GM12878 (cell line): ENCODE data around the gene PHF23. TPM values are rescaled to one million over a fixed set of nuclear protein-coding genes. Genes with fewer than 3 reads are reported as not detected.

Experiments used
- BACH1 ChIP-seq: fragments of 450-650 bp; IDR thresholded peaks from 2 replicates; pipeline ENCODE4 v1.6.1; 2017; ENCODE audit warnings: mild to moderate bottlenecking, borderline replicate concordance
- DPF2 ChIP-seq: fragments of 450-650 bp; IDR thresholded peaks from 2 replicates; pipeline ENCODE4 v1.6.1; 2017; ENCODE audit warnings: mild to moderate bottlenecking
- KAT2A ChIP-seq: conservative IDR thresholded peaks from 2 replicates; pipeline ENCODE4 v1.6.1; 2011; ENCODE audit warnings: low read depth, low read length; ENCODE audit not compliant: control insufficient read depth
- PML ChIP-seq: IDR thresholded peaks from 2 replicates; pipeline ENCODE4 v1.6.1; 2012; ENCODE audit warnings: low read length, inconsistent platforms
- POLR2AphosphoS2 ChIP-seq: IDR thresholded peaks from 2 replicates; pipeline ENCODE4 v1.6.1; 2011; ENCODE audit warnings: low read depth, mild to moderate bottlenecking, low read length, improper control_type of control experiment, moderate library complexity
- SP1 ChIP-seq: IDR thresholded peaks from one replicate; pipeline ENCODE4 v1.6.1; 2011; ENCODE audit warnings: low read depth, low read length
- SREBF1 ChIP-seq: IDR thresholded peaks from 2 replicates; pipeline ENCODE4 v1.6.1; 2012; ENCODE audit warnings: mild to moderate bottlenecking, low read length
- SRF ChIP-seq, 2 experiments: IDR thresholded peaks; 2 replicates each; pipeline ENCODE4 v1.6.1; 2011; ENCODE audit warnings: low read depth in 2 of 2, low read length in 2 of 2, mild to moderate bottlenecking in 1 of 2, moderate library complexity in 1 of 2
- ZNF622 ChIP-seq: fragments of 450-650 bp; IDR thresholded peaks from 2 replicates; pipeline ENCODE4 v1.6.1; 2017; ENCODE audit warnings: mild to moderate bottlenecking, inconsistent platforms
- polyA plus RNA-seq, 11 experiments: library from polyadenylated mRNA; depleted of rRNA in 4 of 11; unstranded in 6 of 11; stranded (reverse) in 5 of 11; fragments of >200 nt; fragmentation: Nextera tagmentation in 4 of 11; fragmentation: Illumina TruSeq in 1 of 11; extraction: Ambion mirVana in 4 of 11; extraction: Trizol in 1 of 11; gene quantifications; 1 replicate in 1 of 11; 2 replicates in 10 of 11; pipeline versions ENCODE4 v1.2.1 to v1.2.3, GENCODE V29; 2011 to 2016; ENCODE audit warnings: inconsistent platforms in 2 of 11, missing spikeins in 2 of 11, low read depth in 1 of 11
- total RNA-seq, 4 experiments: library from RNA; depleted of rRNA in 3 of 4; stranded (reverse); fragments of >200 nt in 3 of 4; fragmentation: Illumina TruSeq in 1 of 4; extraction: Trizol in 1 of 4; gene quantifications; 2 replicates each; pipeline versions ENCODE4 v1.2.1 to v1.2.3, GENCODE V29; 2013 to 2021
- TF ChIP-seq, protein P1 (sequence below): fragments of 450-650 bp; formaldehyde crosslinking; IDR thresholded peaks from 2 replicates; pipeline ENCODE4 v1.4.0; 2022; ENCODE audit warnings: mild to moderate bottlenecking, moderate library complexity
- TF ChIP-seq, protein P2 (sequence below): fragments of 450-650 bp; IDR thresholded peaks from 2 replicates; pipeline ENCODE4 v1.6.1; 2017; ENCODE audit warnings: borderline replicate concordance
- TF ChIP-seq, protein P3 (sequence below): IDR thresholded peaks from 2 replicates; pipeline ENCODE4 v1.6.1; 2012; ENCODE audit warnings: improper control_type of control experiment, low read depth, low read length; ENCODE audit not compliant: insufficient replicate concordance
- TF ChIP-seq, protein P4 (sequence below): fragments of 450-650 bp; IDR thresholded peaks from 2 replicates; pipeline ENCODE4 v1.6.1; 2017; ENCODE audit warnings: mild to moderate bottlenecking, moderate library complexity
- TF ChIP-seq, protein P5 (sequence below): fragments of 450-650 bp; IDR thresholded peaks from 2 replicates; pipeline ENCODE4 v1.6.1; 2016; ENCODE audit warnings: mild to moderate bottlenecking

Gene PHF23
- total and polyA plus RNA-seq, 10 of the 15 experiments (the other 5 are each of a cell fraction or from before 2014, with no cell fraction given) = 8.2 to 84.8 (median 32.6) TPM

DNA sequence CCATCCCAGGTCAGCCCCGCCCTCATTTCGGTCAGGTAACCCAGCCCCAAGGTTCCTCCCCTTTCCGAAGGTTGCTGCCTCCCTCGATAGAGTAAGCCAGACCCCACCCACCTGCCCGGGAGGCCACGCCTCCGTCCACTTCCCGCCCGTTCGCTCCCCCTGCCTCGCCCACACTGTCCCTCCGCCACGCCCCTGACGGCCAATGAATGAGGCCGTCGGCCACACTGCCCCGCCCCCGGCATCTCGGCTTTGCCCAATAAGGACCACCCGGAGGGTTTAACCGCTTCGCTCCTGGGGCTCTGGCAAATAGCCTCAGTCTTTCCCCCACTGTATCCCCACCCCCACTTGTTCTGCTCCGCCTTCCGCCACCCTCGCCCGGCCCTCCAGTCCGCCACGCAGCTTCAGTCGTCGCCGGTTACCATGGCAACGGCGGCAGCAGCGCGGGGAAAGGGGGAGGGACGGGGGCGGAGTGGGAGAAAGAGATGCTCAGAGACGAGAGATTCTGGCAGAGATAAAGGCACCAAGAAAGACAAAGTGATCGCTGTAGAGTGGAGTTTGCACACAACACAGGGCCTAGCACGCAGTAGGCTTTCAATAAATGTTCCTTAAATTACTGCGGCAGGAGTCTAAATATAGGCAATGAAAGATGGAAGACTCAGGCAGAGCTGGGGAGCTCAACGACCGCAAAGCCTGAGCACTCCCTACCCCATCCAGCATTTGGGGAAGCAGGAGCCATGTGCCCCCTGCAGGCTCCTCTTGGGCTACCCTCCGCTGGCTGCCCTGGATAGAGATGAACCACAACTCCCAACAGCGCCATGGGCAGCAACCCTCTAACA, 24.7 kb downstream of the PHF23 start (continued):
- TF ChIP-seq, protein P1, sequence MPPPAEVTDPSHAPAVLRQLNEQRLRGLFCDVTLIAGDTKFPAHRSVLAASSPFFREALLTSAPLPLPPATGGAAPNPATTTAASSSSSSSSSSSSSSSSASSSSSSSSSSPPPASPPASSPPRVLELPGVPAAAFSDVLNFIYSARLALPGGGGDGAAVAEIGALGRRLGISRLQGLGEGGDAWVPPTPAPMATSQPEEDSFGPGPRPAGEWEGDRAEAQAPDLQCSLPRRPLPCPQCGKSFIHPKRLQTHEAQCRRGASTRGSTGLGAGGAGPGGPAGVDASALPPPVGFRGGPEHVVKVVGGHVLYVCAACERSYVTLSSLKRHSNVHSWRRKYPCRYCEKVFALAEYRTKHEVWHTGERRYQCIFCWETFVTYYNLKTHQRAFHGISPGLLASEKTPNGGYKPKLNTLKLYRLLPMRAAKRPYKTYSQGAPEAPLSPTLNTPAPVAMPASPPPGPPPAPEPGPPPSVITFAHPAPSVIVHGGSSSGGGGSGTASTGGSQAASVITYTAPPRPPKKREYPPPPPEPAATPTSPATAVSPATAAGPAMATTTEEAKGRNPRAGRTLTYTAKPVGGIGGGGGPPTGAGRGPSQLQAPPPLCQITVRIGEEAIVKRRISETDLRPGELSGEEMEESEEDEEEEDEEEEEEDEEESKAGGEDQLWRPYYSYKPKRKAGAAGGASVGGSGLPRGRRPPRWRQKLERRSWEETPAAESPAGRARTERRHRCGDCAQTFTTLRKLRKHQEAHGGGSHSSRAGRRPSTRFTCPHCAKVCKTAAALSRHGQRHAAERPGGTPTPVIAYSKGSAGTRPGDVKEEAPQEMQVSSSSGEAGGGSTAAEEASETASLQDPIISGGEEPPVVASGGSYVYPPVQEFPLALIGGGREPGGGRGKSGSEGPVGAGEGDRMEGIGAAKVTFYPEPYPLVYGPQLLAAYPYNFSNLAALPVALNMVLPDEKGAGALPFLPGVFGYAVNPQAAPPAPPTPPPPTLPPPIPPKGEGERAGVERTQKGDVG (CRISPR knock-in tag) = no peak
- TF ChIP-seq KAT2A (no peak), SRF (IDR thresholded peaks at IDR 0.05; ENCODE audit: low read depth in 2 of 2, low read length in 2 of 2) (peak in 1 of 2 experiments; percentile 82; a peak in 2 of 4 replicates), SREBF1 (peak; percentile 57), PML (no peak), SP1 (peak; percentile 91), ZNF622 (no peak), DPF2 (0 out of 2 replicates have a peak, but pooled peaks have one; percentile 36), BACH1 (no peak), POLR2AphosphoS2 (no peak)
- TF ChIP-seq, protein P2, sequence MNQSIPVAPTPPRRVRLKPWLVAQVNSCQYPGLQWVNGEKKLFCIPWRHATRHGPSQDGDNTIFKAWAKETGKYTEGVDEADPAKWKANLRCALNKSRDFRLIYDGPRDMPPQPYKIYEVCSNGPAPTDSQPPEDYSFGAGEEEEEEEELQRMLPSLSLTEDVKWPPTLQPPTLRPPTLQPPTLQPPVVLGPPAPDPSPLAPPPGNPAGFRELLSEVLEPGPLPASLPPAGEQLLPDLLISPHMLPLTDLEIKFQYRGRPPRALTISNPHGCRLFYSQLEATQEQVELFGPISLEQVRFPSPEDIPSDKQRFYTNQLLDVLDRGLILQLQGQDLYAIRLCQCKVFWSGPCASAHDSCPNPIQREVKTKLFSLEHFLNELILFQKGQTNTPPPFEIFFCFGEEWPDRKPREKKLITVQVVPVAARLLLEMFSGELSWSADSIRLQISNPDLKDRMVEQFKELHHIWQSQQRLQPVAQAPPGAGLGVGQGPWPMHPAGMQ = no peak
- TF ChIP-seq, protein P3, sequence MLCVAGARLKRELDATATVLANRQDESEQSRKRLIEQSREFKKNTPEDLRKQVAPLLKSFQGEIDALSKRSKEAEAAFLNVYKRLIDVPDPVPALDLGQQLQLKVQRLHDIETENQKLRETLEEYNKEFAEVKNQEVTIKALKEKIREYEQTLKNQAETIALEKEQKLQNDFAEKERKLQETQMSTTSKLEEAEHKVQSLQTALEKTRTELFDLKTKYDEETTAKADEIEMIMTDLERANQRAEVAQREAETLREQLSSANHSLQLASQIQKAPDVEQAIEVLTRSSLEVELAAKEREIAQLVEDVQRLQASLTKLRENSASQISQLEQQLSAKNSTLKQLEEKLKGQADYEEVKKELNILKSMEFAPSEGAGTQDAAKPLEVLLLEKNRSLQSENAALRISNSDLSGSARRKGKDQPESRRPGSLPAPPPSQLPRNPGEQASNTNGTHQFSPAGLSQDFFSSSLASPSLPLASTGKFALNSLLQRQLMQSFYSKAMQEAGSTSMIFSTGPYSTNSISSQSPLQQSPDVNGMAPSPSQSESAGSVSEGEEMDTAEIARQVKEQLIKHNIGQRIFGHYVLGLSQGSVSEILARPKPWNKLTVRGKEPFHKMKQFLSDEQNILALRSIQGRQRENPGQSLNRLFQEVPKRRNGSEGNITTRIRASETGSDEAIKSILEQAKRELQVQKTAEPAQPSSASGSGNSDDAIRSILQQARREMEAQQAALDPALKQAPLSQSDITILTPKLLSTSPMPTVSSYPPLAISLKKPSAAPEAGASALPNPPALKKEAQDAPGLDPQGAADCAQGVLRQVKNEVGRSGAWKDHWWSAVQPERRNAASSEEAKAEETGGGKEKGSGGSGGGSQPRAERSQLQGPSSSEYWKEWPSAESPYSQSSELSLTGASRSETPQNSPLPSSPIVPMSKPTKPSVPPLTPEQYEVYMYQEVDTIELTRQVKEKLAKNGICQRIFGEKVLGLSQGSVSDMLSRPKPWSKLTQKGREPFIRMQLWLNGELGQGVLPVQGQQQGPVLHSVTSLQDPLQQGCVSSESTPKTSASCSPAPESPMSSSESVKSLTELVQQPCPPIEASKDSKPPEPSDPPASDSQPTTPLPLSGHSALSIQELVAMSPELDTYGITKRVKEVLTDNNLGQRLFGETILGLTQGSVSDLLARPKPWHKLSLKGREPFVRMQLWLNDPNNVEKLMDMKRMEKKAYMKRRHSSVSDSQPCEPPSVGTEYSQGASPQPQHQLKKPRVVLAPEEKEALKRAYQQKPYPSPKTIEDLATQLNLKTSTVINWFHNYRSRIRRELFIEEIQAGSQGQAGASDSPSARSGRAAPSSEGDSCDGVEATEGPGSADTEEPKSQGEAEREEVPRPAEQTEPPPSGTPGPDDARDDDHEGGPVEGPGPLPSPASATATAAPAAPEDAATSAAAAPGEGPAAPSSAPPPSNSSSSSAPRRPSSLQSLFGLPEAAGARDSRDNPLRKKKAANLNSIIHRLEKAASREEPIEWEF = no peak
- TF ChIP-seq, protein P4, sequence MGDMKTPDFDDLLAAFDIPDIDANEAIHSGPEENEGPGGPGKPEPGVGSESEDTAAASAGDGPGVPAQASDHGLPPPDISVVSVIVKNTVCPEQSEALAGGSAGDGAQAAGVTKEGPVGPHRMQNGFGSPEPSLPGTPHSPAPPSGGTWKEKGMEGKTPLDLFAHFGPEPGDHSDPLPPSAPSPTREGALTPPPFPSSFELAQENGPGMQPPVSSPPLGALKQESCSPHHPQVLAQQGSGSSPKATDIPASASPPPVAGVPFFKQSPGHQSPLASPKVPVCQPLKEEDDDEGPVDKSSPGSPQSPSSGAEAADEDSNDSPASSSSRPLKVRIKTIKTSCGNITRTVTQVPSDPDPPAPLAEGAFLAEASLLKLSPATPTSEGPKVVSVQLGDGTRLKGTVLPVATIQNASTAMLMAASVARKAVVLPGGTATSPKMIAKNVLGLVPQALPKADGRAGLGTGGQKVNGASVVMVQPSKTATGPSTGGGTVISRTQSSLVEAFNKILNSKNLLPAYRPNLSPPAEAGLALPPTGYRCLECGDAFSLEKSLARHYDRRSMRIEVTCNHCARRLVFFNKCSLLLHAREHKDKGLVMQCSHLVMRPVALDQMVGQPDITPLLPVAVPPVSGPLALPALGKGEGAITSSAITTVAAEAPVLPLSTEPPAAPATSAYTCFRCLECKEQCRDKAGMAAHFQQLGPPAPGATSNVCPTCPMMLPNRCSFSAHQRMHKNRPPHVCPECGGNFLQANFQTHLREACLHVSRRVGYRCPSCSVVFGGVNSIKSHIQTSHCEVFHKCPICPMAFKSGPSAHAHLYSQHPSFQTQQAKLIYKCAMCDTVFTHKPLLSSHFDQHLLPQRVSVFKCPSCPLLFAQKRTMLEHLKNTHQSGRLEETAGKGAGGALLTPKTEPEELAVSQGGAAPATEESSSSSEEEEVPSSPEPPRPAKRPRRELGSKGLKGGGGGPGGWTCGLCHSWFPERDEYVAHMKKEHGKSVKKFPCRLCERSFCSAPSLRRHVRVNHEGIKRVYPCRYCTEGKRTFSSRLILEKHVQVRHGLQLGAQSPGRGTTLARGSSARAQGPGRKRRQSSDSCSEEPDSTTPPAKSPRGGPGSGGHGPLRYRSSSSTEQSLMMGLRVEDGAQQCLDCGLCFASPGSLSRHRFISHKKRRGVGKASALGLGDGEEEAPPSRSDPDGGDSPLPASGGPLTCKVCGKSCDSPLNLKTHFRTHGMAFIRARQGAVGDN = no peak
- TF ChIP-seq, protein P5, sequence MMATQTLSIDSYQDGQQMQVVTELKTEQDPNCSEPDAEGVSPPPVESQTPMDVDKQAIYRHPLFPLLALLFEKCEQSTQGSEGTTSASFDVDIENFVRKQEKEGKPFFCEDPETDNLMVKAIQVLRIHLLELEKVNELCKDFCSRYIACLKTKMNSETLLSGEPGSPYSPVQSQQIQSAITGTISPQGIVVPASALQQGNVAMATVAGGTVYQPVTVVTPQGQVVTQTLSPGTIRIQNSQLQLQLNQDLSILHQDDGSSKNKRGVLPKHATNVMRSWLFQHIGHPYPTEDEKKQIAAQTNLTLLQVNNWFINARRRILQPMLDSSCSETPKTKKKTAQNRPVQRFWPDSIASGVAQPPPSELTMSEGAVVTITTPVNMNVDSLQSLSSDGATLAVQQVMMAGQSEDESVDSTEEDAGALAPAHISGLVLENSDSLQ = peak; percentile 91
